ENCODE measurements around the gene RAP1B.

The RAP1B gene

GRCh38 chr12:68578765-68579164, 31.9 kb upstream of the RAP1B start:
- Histone ChIP-seq H3K4me3 (no peak overlapping the region), H3K27ac (no peak overlapping the region), H3K36me3 (ENCODE audit: insufficient read depth, low read length) (no peaks in the 10 kb centered on the region), H3K9ac (ENCODE audit: insufficient read length) (no peak overlapping the region), H3K9me3 (ENCODE audit: low read depth, low read length) (no peaks in the 10 kb centered on the region)
- DNase-seq (ENCODE audit: low read depth, low spot score), result no peak
- no peak for TF ChIP-seq EZH2 (IDR thresholded peaks at IDR 0.05)

GRCh38 chr12:68579254-68579653, 31.4 kb upstream of the RAP1B start:
- Histone ChIP-seq H3K27ac (no peak overlapping the region), H3K9ac (ENCODE audit: insufficient read length) (no peak overlapping the region), H3K9me3 (ENCODE audit: low read depth, low read length) (no peaks in the 10 kb centered on the region), H3K36me3 (ENCODE audit: insufficient read depth, low read length) (no peaks in the 10 kb centered on the region), H3K4me3 (no peak overlapping the region)
- TF ChIP-seq EZH2 (IDR thresholded peaks at IDR 0.05) (no peak), POLR2AphosphoS5 (IDR thresholded peaks at IDR 0.05; ENCODE audit: borderline replicate concordance, low read depth, low read length) (no peak), FOXP2 (optimal IDR thresholded peaks at IDR 0.05; ENCODE audit: control extremely low read depth, extremely low read length, insufficient read depth) (no peak)
- no peak for DNase-seq (ENCODE audit: low read depth, low spot score)

- TF ChIP-seq EZH2 (IDR thresholded peaks at IDR 0.05) (no peak), POLR2AphosphoS5 (IDR thresholded peaks at IDR 0.05; ENCODE audit: borderline replicate concordance, low read depth, low read length) (no peak), FOXP2 (optimal IDR thresholded peaks at IDR 0.05; ENCODE audit: control extremely low read depth, extremely low read length, insufficient read depth) (no peak)
- Histone ChIP-seq H3K4me3 (no peak overlapping the region), H3K27ac (no peak overlapping the region), H3K36me3 (ENCODE audit: insufficient read depth, low read length) (no peaks in the 10 kb centered on the region), H3K9ac (ENCODE audit: insufficient read length) (no peak overlapping the region), H3K9me3 (ENCODE audit: low read depth, low read length) (no peaks in the 10 kb centered on the region)
- no peak for DNase-seq (ENCODE audit: low read depth, low spot score)
Measured at GRCh38 chr12:68580911-68581310, 29.8 kb upstream of the RAP1B start.

GRCh38 chr12:68581926-68582325, 28.8 kb upstream of the RAP1B start:
- H3K9me3 ChIP-seq (ENCODE audit: low read depth, low read length), result no peaks in the 10 kb centered on the region
- H3K27ac ChIP-seq, result no peak overlapping the region
- no peak overlapping the region for H3K9ac ChIP-seq (ENCODE audit: insufficient read length)
- no peak for TF ChIP-seq EZH2 (IDR thresholded peaks at IDR 0.05)
- no peak for TF ChIP-seq POLR2AphosphoS5 (IDR thresholded peaks at IDR 0.05; ENCODE audit: borderline replicate concordance, low read depth, low read length)
- TF ChIP-seq FOXP2 (optimal IDR thresholded peaks at IDR 0.05; ENCODE audit: control extremely low read depth, extremely low read length, insufficient read depth), result no peak
- no peaks in the 10 kb centered on the region for H3K36me3 ChIP-seq (ENCODE audit: insufficient read depth, low read length)
- H3K4me3 ChIP-seq, result no peak overlapping the region
- no peak for DNase-seq (ENCODE audit: low read depth, low spot score)

GRCh38 chr12:68585966-68586365, 24.7 kb upstream of the RAP1B start:
- Histone ChIP-seq H3K27ac (no peak overlapping the region), H3K4me3 (no peak overlapping the region), H3K9me3 (ENCODE audit: low read depth, low read length) (no peaks in the 10 kb centered on the region), H3K9ac (ENCODE audit: insufficient read length) (no peak overlapping the region), H3K36me3 (ENCODE audit: insufficient read depth, low read length) (no peaks in the 10 kb centered on the region)
- no peak for TF ChIP-seq POLR2AphosphoS5 (IDR thresholded peaks at IDR 0.05; ENCODE audit: borderline replicate concordance, low read depth, low read length)
- no peak for TF ChIP-seq EZH2 (IDR thresholded peaks at IDR 0.05)
- TF ChIP-seq FOXP2 (optimal IDR thresholded peaks at IDR 0.05; ENCODE audit: control extremely low read depth, extremely low read length, insufficient read depth), result no peak
- DNase-seq (ENCODE audit: low read depth, low spot score), result no peak

- TF ChIP-seq EZH2 (IDR thresholded peaks at IDR 0.05) (no peak), FOXP2 (optimal IDR thresholded peaks at IDR 0.05; ENCODE audit: control extremely low read depth, extremely low read length, insufficient read depth) (no peak), POLR2AphosphoS5 (IDR thresholded peaks at IDR 0.05; ENCODE audit: borderline replicate concordance, low read depth, low read length) (no peak)
- H3K36me3 ChIP-seq (ENCODE audit: insufficient read depth, low read length), result no peaks in the 10 kb centered on the region
- no peak overlapping the region for H3K4me3 ChIP-seq
- no peaks in the 10 kb centered on the region for H3K9me3 ChIP-seq (ENCODE audit: low read depth, low read length)
- no peak overlapping the region for H3K27ac ChIP-seq
- no peak for DNase-seq (ENCODE audit: low read depth, low spot score)
- H3K9ac ChIP-seq (ENCODE audit: insufficient read length), result no peak overlapping the region
Measured at GRCh38 chr12:68587448-68587873, 23.2 kb upstream of the RAP1B start.

- Histone ChIP-seq H3K4me3 (no peak overlapping the region), H3K27ac (no peak overlapping the region), H3K9me3 (ENCODE audit: low read depth, low read length) (no peaks in the 10 kb centered on the region), H3K36me3 (ENCODE audit: insufficient read depth, low read length) (no peaks in the 10 kb centered on the region), H3K9ac (ENCODE audit: insufficient read length) (no peak overlapping the region)
- no peak for DNase-seq (ENCODE audit: low read depth, low spot score)
- no peak for TF ChIP-seq POLR2AphosphoS5 (IDR thresholded peaks at IDR 0.05; ENCODE audit: borderline replicate concordance, low read depth, low read length)
- TF ChIP-seq EZH2 (IDR thresholded peaks at IDR 0.05), result no peak
- TF ChIP-seq FOXP2 (optimal IDR thresholded peaks at IDR 0.05; ENCODE audit: control extremely low read depth, extremely low read length, insufficient read depth), result no peak
Measured at GRCh38 chr12:68589194-68589593, 21.5 kb upstream of the RAP1B start.

- no peak for TF ChIP-seq FOXP2 (optimal IDR thresholded peaks at IDR 0.05; ENCODE audit: control extremely low read depth, extremely low read length, insufficient read depth)
- H3K36me3 ChIP-seq (ENCODE audit: insufficient read depth, low read length), result no peaks in the 10 kb centered on the region
- H3K4me3 ChIP-seq, result no peak overlapping the region
- H3K9me3 ChIP-seq (ENCODE audit: low read depth, low read length), result no peaks in the 10 kb centered on the region
- no peak overlapping the region for H3K27ac ChIP-seq
- no peak for DNase-seq (ENCODE audit: low read depth, low spot score)
- H3K9ac ChIP-seq (ENCODE audit: insufficient read length), result no peak overlapping the region
Measured at GRCh38 chr12:68591734-68592418, 18.8 kb upstream of the RAP1B start.

GRCh38 chr12:68595241-68595640, 15.5 kb upstream of the RAP1B start:
- no peak for DNase-seq (ENCODE audit: low read depth, low spot score)
- TF ChIP-seq EZH2 (IDR thresholded peaks at IDR 0.05) (no peak), POLR2AphosphoS5 (IDR thresholded peaks at IDR 0.05; ENCODE audit: borderline replicate concordance, low read depth, low read length) (no peak), FOXP2 (optimal IDR thresholded peaks at IDR 0.05; ENCODE audit: control extremely low read depth, extremely low read length, insufficient read depth) (no peak)

More at GRCh38 chr12:68595241-68595640, 15.5 kb upstream of the RAP1B start:
- H3K27ac ChIP-seq, result no peak overlapping the region
- no peaks in the 10 kb centered on the region for H3K36me3 ChIP-seq (ENCODE audit: insufficient read depth, low read length)
- no peak overlapping the region for H3K4me3 ChIP-seq
- H3K9me3 ChIP-seq (ENCODE audit: low read depth, low read length), result no peaks in the 10 kb centered on the region
- H3K9ac ChIP-seq (ENCODE audit: insufficient read length), result no peak overlapping the region

Data from SK-N-MC (cell line).